SK-N-SH (cell line): Measurements from ENCODE around the gene FOXK1.

Source experiments
- CHD2 ChIP-seq: fragments of 150-350 bp; IDR thresholded peaks from 2 replicates; pipeline ENCODE4 v1.6.1; 2018; ENCODE audit warnings: low read length; ENCODE audit not compliant: partially characterized antibody
- CTCF ChIP-seq: fragments of 200-600 bp; sonication (generic); IDR thresholded peaks from 2 replicates; pipeline ENCODE4 v1.6.1; 2017; ENCODE audit warnings: antibody characterized with exemption, mild to moderate bottlenecking, moderate library complexity
- EP300 ChIP-seq, 2 experiments: IDR thresholded peaks; 2 replicates each; pipeline versions ENCODE4 v1.4.0 to v1.6.1; 2012; ENCODE audit warnings: borderline replicate concordance in 1 of 2, low read depth in 1 of 2, low read length in 1 of 2
- POLR2AphosphoS5 ChIP-seq: IDR thresholded peaks from 2 replicates; pipeline ENCODE4 v1.6.1; 2012; ENCODE audit warnings: low read depth, low read length
- TF ChIP-seq, protein P1 (sequence below): IDR thresholded peaks from 2 replicates; pipeline ENCODE4 v1.4.0; 2012; ENCODE audit warnings: low read depth

GRCh38 chr7:4818000-4818794, 136.1 kb downstream of the FOXK1 start:
- no peak for TF ChIP-seq POLR2AphosphoS5
- no peak for TF ChIP-seq EP300 (IDR thresholded peaks at IDR 0.05; ENCODE audit: borderline replicate concordance in 1 of 2, low read depth in 1 of 2, low read length in 1 of 2)
- TF ChIP-seq CHD2: no peak
- TF ChIP-seq CTCF: no peak
- TF ChIP-seq, protein P1, sequence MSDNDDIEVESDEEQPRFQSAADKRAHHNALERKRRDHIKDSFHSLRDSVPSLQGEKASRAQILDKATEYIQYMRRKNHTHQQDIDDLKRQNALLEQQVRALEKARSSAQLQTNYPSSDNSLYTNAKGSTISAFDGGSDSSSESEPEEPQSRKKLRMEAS: no peak
